ENCODE data around the gene DPP3. TPM values are rescaled to one million over a fixed set of nuclear protein-coding genes. Genes with fewer than 3 reads are reported as not detected.

Gene DPP3
- total RNA-seq, 2 donors from 2014 or later: 15.8 to 52.4 TPM

GRCh38 chr11:66467756-66468155 is 12.5 kb upstream of the DPP3 start:
- TF ChIP-seq POLR2A (IDR thresholded peaks at IDR 0.05): peak in 1 of 3 donors; percentile 15
- TF ChIP-seq, protein P1, sequence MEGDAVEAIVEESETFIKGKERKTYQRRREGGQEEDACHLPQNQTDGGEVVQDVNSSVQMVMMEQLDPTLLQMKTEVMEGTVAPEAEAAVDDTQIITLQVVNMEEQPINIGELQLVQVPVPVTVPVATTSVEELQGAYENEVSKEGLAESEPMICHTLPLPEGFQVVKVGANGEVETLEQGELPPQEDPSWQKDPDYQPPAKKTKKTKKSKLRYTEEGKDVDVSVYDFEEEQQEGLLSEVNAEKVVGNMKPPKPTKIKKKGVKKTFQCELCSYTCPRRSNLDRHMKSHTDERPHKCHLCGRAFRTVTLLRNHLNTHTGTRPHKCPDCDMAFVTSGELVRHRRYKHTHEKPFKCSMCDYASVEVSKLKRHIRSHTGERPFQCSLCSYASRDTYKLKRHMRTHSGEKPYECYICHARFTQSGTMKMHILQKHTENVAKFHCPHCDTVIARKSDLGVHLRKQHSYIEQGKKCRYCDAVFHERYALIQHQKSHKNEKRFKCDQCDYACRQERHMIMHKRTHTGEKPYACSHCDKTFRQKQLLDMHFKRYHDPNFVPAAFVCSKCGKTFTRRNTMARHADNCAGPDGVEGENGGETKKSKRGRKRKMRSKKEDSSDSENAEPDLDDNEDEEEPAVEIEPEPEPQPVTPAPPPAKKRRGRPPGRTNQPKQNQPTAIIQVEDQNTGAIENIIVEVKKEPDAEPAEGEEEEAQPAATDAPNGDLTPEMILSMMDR (IDR thresholded peaks at IDR 0.05): no peak
- intact Hi-C loops (cut with DNase I): no loop called here
- ATAC-seq: no peak
- Histone ChIP-seq H3K4me3 (no peak overlapping the region), H3K36me3 (replicated peaks in 1 of 2; ENCODE audit: insufficient read depth in 1 of 2, low read depth in 2 of 2) (no peaks in the 10 kb centered on the region), H3K27me3 (no peaks in the 10 kb centered on the region), H3K4me1 (peaks cover 17% of the 10 kb centered on the region), H3K9me3 (no peaks in the 10 kb centered on the region), H3K27ac (no peak overlapping the region)
- 36 to 46% methylated on average over 6 of the region's 6 CpGs for WGBS, 2 donors
- DNase-seq: peak in 3 of 4 donors; percentile 45 to 58 (median 45)

DNA sequence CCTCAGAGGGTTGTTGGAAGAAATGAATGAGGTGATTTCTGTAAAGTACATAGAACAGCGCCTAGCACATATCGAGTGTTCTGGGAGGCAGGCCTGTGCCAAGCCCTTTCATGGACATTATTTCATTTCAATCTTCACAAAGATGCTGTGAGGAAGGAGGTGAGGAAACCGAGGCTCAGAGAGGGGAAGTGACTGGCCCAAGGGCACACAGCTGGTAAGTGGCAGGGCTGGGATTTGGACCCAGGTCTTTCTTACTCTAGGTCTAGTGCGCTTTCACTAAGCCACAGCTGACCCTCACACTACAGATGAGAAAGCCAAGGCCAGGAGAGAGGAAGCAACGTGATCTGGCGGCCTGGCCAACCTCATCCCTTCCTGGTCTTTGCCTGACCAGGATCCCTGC is 11.5 kb upstream of the DPP3 start:
- no peaks in the 10 kb centered on the region for H3K9me3 ChIP-seq
- peaks cover 17% of the 10 kb centered on the region for H3K4me1 ChIP-seq
- ATAC-seq (no peak), DNase-seq (no peak)
- intact Hi-C loops (cut with DNase I): no loop called here
- no peaks in the 10 kb centered on the region for H3K27me3 ChIP-seq
- 81 to 88% methylated on average over 6 of the region's 6 CpGs for whole genome bisulfite sequencing, 2 donors
- H3K36me3 ChIP-seq (replicated peaks in 1 of 2; ENCODE audit: insufficient read depth in 1 of 2, low read depth in 2 of 2): no peaks in the 10 kb centered on the region
- no peak overlapping the region for H3K4me3 ChIP-seq
- no peak overlapping the region for H3K27ac ChIP-seq
- TF ChIP-seq, protein P1 (IDR thresholded peaks at IDR 0.05): no peak

GRCh38 chr11:66469441-66469840 is 10.8 kb upstream of the DPP3 start:
- 89 to 100% methylated on average over 1 of the region's 1 CpG for WGBS, 2 donors
- no peak for TF ChIP-seq POLR2A (IDR thresholded peaks at IDR 0.05)
- TF ChIP-seq, protein P1 (IDR thresholded peaks at IDR 0.05): no peak
- Histone ChIP-seq H3K27ac (no peak overlapping the region), H3K36me3 (replicated peaks in 1 of 2; ENCODE audit: insufficient read depth in 1 of 2, low read depth in 2 of 2) (no peaks in the 10 kb centered on the region), H3K4me1 (peaks cover 17% of the 10 kb centered on the region), H3K9me3 (no peaks in the 10 kb centered on the region), H3K4me3 (no peak overlapping the region), H3K27me3 (no peaks in the 10 kb centered on the region)
- DNase-seq: no peak
- intact Hi-C loops (cut with DNase I): no loop called here
- no peak for ATAC-seq

- H3K4me1 ChIP-seq: peaks cover 17% of the 10 kb centered on the region
- DNase-seq (no peak), ATAC-seq (no peak)
- 85 to 90% methylated on average over 3 of the region's 3 CpGs for WGBS, 2 donors
- no peaks in the 10 kb centered on the region for H3K9me3 ChIP-seq
- intact Hi-C loops (cut with DNase I): no loop called here
- H3K4me3 ChIP-seq: no peak overlapping the region
- no peaks in the 10 kb centered on the region for H3K36me3 ChIP-seq (replicated peaks in 1 of 2; ENCODE audit: insufficient read depth in 1 of 2, low read depth in 2 of 2)
- H3K27ac ChIP-seq: no peak overlapping the region
- H3K27me3 ChIP-seq: no peaks in the 10 kb centered on the region
- TF ChIP-seq POLR2A (IDR thresholded peaks at IDR 0.05): no peak
- TF ChIP-seq, protein P1 (IDR thresholded peaks at IDR 0.05): no peak
Observed at GRCh38 chr11:66470015-66470414, 10.2 kb upstream of the DPP3 start.

DNA sequence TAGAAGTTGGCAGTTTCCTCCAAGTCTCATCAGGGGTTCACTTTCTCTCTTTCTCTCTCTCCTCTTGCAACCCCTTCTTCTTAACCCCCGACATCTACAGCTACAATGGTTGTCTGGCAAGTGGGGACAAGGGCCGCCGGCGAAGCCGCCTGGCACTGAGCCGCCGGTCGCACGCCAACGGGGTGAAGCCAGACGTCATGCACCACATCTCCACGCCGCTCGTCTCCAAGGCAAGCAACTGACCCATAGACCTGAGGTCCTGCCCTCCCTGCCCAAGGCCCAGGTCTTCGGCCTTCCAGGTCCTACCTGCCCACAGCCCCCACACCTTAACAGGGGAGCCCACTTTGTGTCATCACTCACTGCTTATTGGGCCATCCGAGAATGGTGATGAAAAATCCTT is 9.1 kb upstream of the DPP3 start:
- ATAC-seq (no peak), DNase-seq (no peak)
- H3K36me3 ChIP-seq (replicated peaks in 1 of 2; ENCODE audit: insufficient read depth in 1 of 2, low read depth in 2 of 2): no peaks in the 10 kb centered on the region
- no peak overlapping the region for H3K4me3 ChIP-seq
- 92 to 95% methylated on average over 16 of the region's 16 CpGs for WGBS, 2 donors
- intact Hi-C loops (cut with DNase I): no loop called here
- H3K27me3 ChIP-seq: no peaks in the 10 kb centered on the region
- TF ChIP-seq POLR2A (IDR thresholded peaks at IDR 0.05): no peak
- TF ChIP-seq, protein P1 (IDR thresholded peaks at IDR 0.05): no peak
- no peak overlapping the region for H3K27ac ChIP-seq
- peaks cover 13% of the 10 kb centered on the region for H3K4me1 ChIP-seq
- H3K9me3 ChIP-seq: no peaks in the 10 kb centered on the region
